ENCODE measurements around the gene GIT1. TPM values are rescaled to one million over a fixed set of nuclear protein-coding genes. Genes with fewer than 3 reads are reported as not detected.

The GIT1 gene
- total and polyA plus RNA-seq, 2 of the 13 experiments (the other 11 are each of a cell fraction or from before 2014, with no cell fraction given), result 14.2 to 30.8 TPM

- H3K4me1 ChIP-seq (ENCODE audit: insufficient read depth, low read length), result peaks cover 31% of the 10 kb centered on the region
- FAIRE-seq, result no peak
- H3K9ac ChIP-seq (ENCODE audit: insufficient read depth, low read depth, low read length), result no peak overlapping the region
- intact Hi-C loops (cut with micrococcal nuclease; ENCODE audit: unreplicated experiment), result no loop called here
- ATAC-seq, result no peak
- TF ChIP-seq ZNF331 (CRISPR knock-in tag; IDR thresholded peaks at IDR 0.05) (peak; percentile 98), ERF (CRISPR knock-in tag; IDR thresholded peaks at IDR 0.05) (no peak)
- WGBS (ENCODE audit: low lambda C conversion rate), result 97% methylated on average over 6 of the region's 16 CpGs
- peaks cover 20% of the 10 kb centered on the region for H3K79me2 ChIP-seq (ENCODE audit: insufficient read depth, low read length)
- no peaks in the 10 kb centered on the region for H3K27me3 ChIP-seq (ENCODE audit: control insufficient read depth in 1 of 2, insufficient read depth in 2 of 2, low read length in 2 of 2)
- DNase-seq (ENCODE audit: low spot score), result no peak
- H3K27ac ChIP-seq (ENCODE audit: extremely low read length, insufficient read depth, low read length), result no peak overlapping the region
- H3K4me3 ChIP-seq (replicated peaks in 1 of 3; ENCODE audit: insufficient read depth in 1 of 3, low read depth in 2 of 3, low read length in 3 of 3), result no peak overlapping the region
- no TSS peak for BruUV-seq (replicated peaks)
- in situ Hi-C loops (cut with HindIII; ENCODE audit: extremely low pct_ligation_motif_present, low pct_unique_long_range_greater_than_20kb), result loop anchor here (5.0 kb wide), 1 partner anchor 34 kb away; no protein-coding TSS in a partner anchor
- peaks cover 14% of the 10 kb centered on the region; the same call in 1 of the 2 replicates for H4K20me1 ChIP-seq (ENCODE audit: insufficient read depth, low read length)
- ChIA-PET CTCF (ENCODE audit: low intra/inter-chr PET ratio, low total read pairs) (no interaction called here), POLR2A (no interaction called here)
- H2AFZ ChIP-seq (ENCODE audit: low read length), result no peak overlapping the region
- no peak overlapping the region for H3K4me2 ChIP-seq (ENCODE audit: low read depth, low read length)
- peaks cover 1 to 3% of the 10 kb centered on the region in 2 experiments; a peak in 4 of 5 replicates for H3K36me3 ChIP-seq (replicated peaks in 1 of 2; ENCODE audit: control insufficient read depth in 1 of 2, insufficient read depth in 2 of 2, low read length in 2 of 2)
- no peaks in the 10 kb centered on the region for H3K9me3 ChIP-seq (ENCODE audit: low read length)
Observed at GRCh38 chr17:29583324-29584248, 5.9 kb downstream of the GIT1 start.

GRCh38 chr17:29582772-29583171 lies 6.7 kb downstream of the GIT1 start:
- FAIRE-seq (no peak), DNase-seq (ENCODE audit: low spot score) (no peak), ATAC-seq (no peak)
- CTCF ChIA-PET (ENCODE audit: low intra/inter-chr PET ratio, low total read pairs), result interaction anchor here (0.6 kb wide), 1 partner anchor 9 kb away, joined by 3 read pairs; no protein-coding TSS in a partner anchor
- in situ Hi-C loops (cut with HindIII; ENCODE audit: extremely low pct_ligation_motif_present, low pct_unique_long_range_greater_than_20kb) (loop anchor here (5.0 kb wide), 1 partner anchor 35 kb away; no protein-coding TSS in a partner anchor), intact Hi-C loops (cut with micrococcal nuclease; ENCODE audit: unreplicated experiment) (no loop called here)
- BruUV-seq (replicated peaks), result no TSS peak
- Histone ChIP-seq H3K4me2 (ENCODE audit: low read depth, low read length) (no peak overlapping the region), H2AFZ (ENCODE audit: low read length) (no peak overlapping the region), H3K4me3 (replicated peaks in 1 of 3; ENCODE audit: insufficient read depth in 1 of 3, low read depth in 2 of 3, low read length in 3 of 3) (no peak overlapping the region), H3K4me1 (ENCODE audit: insufficient read depth, low read length) (peaks cover 25% of the 10 kb centered on the region), H3K27me3 (ENCODE audit: control insufficient read depth in 1 of 2, insufficient read depth in 2 of 2, low read length in 2 of 2) (no peaks in the 10 kb centered on the region), H3K27ac (ENCODE audit: extremely low read length, insufficient read depth, low read length) (no peak overlapping the region), H3K79me2 (ENCODE audit: insufficient read depth, low read length) (peaks cover 12% of the 10 kb centered on the region), H3K9ac (ENCODE audit: insufficient read depth, low read depth, low read length) (no peak overlapping the region), H3K36me3 (replicated peaks in 1 of 2; ENCODE audit: control insufficient read depth in 1 of 2, insufficient read depth in 2 of 2, low read length in 2 of 2) (peaks cover 6 to 7% of the 10 kb centered on the region in 2 experiments; a peak in 4 of 5 replicates), H3K9me3 (ENCODE audit: low read length) (no peaks in the 10 kb centered on the region), H4K20me1 (ENCODE audit: insufficient read depth, low read length) (peaks cover 5% of the 10 kb centered on the region; the same call in 1 of the 2 replicates)
- WGBS (ENCODE audit: low lambda C conversion rate), result 94% methylated on average over 7 of the region's 13 CpGs
- POLR2A ChIA-PET, result no interaction called here
- TF ChIP-seq ZNF574 (CRISPR knock-in tag; IDR thresholded peaks at IDR 0.05) (no peak), ZFP36 (IDR thresholded peaks at IDR 0.05; ENCODE audit: borderline replicate concordance, low read depth, low read length, partially characterized antibody) (no peak), TCF7L2 (IDR thresholded peaks at IDR 0.05; ENCODE audit: low read depth, low read length) (no peak), YEATS2 (CRISPR knock-in tag; IDR thresholded peaks at IDR 0.05; ENCODE audit: borderline replicate concordance) (no peak), ZNF17 (CRISPR knock-in tag; IDR thresholded peaks at IDR 0.05) (no peak), ETV6 (CRISPR knock-in tag; conservative IDR thresholded peaks at IDR 0.05) (no peak), TCF12 (IDR thresholded peaks at IDR 0.05) (no peak), TCF12 (CRISPR knock-in tag; IDR thresholded peaks at IDR 0.05) (no peak), CBX2 (IDR thresholded peaks at IDR 0.05; ENCODE audit: low read depth, low read length) (no peak), CBX2 (CRISPR knock-in tag; IDR thresholded peaks at IDR 0.05; ENCODE audit: low read depth) (no peak), TP53 (CRISPR knock-in tag; conservative IDR thresholded peaks at IDR 0.05) (no peak), SETDB1 (CRISPR knock-in tag; IDR thresholded peaks at IDR 0.05; ENCODE audit: borderline replicate concordance) (no peak), DNMT1 (CRISPR knock-in tag; IDR thresholded peaks at IDR 0.05) (no peak)
